ENCODE measurements around the gene TSPAN9. TPM values are rescaled to one million over a fixed set of nuclear protein-coding genes. Genes with fewer than 3 reads are reported as not detected.

Gene TSPAN9
- total RNA-seq, 4 donors from 2014 or later = 13.7 to 35.4 (median 26.7) TPM

GRCh38 chr12:3206536-3207072, 129.4 kb downstream of the TSPAN9 start:
- H3K4me3 ChIP-seq = no peak overlapping the region
- H3K27ac ChIP-seq (replicated peaks in 1 of 4) = no peak overlapping the region
- 92% methylated on average over 5 of the region's 5 CpGs for WGBS
- no peak for DNase-seq (ENCODE audit: extremely low spot score)
- peaks cover 24 to 52% (median 33%) of the 10 kb centered on the region in 4 donors for H3K4me1 ChIP-seq
- peaks cover 0 to 10% (median 0%) of the 10 kb centered on the region in 4 donors for H3K27me3 ChIP-seq
- intact Hi-C loops (cut with DNase I) = no loop called here
- H3K9me3 ChIP-seq = no peaks in the 10 kb centered on the region
- no peaks in the 10 kb centered on the region for H3K36me3 ChIP-seq
- TF ChIP-seq, protein P1, sequence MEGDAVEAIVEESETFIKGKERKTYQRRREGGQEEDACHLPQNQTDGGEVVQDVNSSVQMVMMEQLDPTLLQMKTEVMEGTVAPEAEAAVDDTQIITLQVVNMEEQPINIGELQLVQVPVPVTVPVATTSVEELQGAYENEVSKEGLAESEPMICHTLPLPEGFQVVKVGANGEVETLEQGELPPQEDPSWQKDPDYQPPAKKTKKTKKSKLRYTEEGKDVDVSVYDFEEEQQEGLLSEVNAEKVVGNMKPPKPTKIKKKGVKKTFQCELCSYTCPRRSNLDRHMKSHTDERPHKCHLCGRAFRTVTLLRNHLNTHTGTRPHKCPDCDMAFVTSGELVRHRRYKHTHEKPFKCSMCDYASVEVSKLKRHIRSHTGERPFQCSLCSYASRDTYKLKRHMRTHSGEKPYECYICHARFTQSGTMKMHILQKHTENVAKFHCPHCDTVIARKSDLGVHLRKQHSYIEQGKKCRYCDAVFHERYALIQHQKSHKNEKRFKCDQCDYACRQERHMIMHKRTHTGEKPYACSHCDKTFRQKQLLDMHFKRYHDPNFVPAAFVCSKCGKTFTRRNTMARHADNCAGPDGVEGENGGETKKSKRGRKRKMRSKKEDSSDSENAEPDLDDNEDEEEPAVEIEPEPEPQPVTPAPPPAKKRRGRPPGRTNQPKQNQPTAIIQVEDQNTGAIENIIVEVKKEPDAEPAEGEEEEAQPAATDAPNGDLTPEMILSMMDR (IDR thresholded peaks at IDR 0.05) = no peak
- TF ChIP-seq POLR2A (IDR thresholded peaks at IDR 0.05; ENCODE audit: low read depth) = no peak
- no peak for TF ChIP-seq EP300 (IDR thresholded peaks at IDR 0.05)

DNA sequence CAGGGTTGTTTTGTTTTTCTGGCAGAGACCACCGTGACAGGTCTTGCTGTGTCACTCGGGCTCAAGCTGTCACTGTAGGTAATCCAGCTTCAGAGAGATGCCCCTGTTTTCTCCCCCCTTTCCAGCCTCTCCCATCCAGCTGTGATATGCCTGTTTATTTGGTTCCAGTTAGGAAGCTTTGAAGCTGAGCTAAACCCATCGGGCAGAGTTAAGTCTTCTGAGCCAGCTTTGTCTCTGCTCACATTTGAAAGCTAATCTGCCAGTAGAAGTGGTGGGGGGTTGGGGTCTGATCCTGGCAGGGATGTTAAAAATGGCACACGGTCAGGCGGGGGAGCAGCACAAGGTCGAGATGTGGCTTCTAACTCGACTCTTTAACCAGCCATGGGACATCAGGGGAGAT, 130.0 kb downstream of the TSPAN9 start:
- Histone ChIP-seq H3K4me3 (no peak overlapping the region), H3K27me3 (peaks cover 0 to 7% (median 0%) of the 10 kb centered on the region in 4 donors), H3K27ac (replicated peaks in 1 of 4) (no peak overlapping the region), H3K9me3 (no peaks in the 10 kb centered on the region), H3K4me1 (peaks cover 21 to 48% (median 28%) of the 10 kb centered on the region in 4 donors), H3K36me3 (no peaks in the 10 kb centered on the region)
- intact Hi-C loops (cut with DNase I) = no loop called here
- TF ChIP-seq, protein P1 (IDR thresholded peaks at IDR 0.05) = no peak
- TF ChIP-seq POLR2A (IDR thresholded peaks at IDR 0.05; ENCODE audit: low read depth) (no peak), EP300 (IDR thresholded peaks at IDR 0.05) (no peak), POLR2AphosphoS5 (IDR thresholded peaks at IDR 0.05) (no peak)
- no peak for DNase-seq (ENCODE audit: extremely low spot score)
- WGBS = 93% methylated on average over 7 of the region's 7 CpGs

DNA sequence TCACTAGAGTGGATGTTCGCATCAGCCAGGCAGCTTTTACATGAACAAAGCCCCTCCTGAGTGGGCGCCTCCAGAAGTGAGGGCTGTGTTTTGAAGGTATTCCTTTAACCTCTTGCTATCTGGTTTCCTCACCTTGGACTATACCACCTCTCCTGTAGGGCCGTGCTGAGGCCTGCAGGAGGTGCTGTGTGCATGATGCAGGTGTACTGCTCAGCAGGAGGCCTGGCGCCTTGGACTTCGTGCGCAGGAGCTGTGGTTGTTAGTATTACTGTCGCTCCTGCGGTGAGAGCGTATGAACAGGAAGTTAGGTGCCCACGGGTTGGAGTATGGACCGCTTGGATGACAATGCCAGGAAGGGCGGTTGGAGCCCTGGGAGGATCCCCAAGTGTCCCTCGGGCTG, 130.7 kb downstream of the TSPAN9 start:
- H3K27me3 ChIP-seq = no peaks in the 10 kb centered on the region
- no peak overlapping the region for H3K4me3 ChIP-seq
- H3K4me1 ChIP-seq = peaks cover 14 to 41% (median 23%) of the 10 kb centered on the region in 4 donors
- no peak overlapping the region for H3K27ac ChIP-seq (replicated peaks in 1 of 4)
- no peak for TF ChIP-seq EP300 (IDR thresholded peaks at IDR 0.05)
- TF ChIP-seq POLR2A (IDR thresholded peaks at IDR 0.05; ENCODE audit: low read depth) = no peak
- TF ChIP-seq, protein P1 (IDR thresholded peaks at IDR 0.05) = no peak
- no peak for TF ChIP-seq POLR2AphosphoS5 (IDR thresholded peaks at IDR 0.05)
- no peak for DNase-seq (ENCODE audit: extremely low spot score)
- intact Hi-C loops (cut with DNase I) = no loop called here
- H3K9me3 ChIP-seq = no peaks in the 10 kb centered on the region
- no peaks in the 10 kb centered on the region for H3K36me3 ChIP-seq
- WGBS = 85% methylated on average over 13 of the region's 13 CpGs

DNA sequence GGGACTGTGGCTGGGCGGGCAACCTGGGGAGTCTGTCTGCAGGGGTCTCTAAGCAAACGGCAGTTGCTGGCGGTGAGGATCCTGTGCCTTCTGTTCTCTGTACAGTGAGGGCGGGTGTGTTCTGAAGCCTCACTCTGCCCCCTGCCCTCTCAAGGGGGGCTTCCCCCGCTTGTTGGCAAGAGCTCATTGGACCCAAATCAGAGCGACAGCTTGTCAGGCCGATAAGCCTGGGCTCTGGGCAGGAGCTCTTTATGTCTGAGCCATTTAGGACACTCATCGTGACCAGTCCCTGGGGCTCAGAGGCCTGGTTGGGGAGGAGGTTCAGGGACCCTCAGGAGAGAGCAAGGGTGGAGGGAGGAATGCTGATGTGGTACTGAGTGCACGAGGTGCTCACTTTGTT, 136.0 kb downstream of the TSPAN9 start:
- Histone ChIP-seq H3K36me3 (peaks cover 0 to 13% (median 5%) of the 10 kb centered on the region in 4 donors), H3K4me3 (no peak overlapping the region), H3K4me1 (peaks cover 12 to 35% (median 14%) of the 10 kb centered on the region in 4 donors), H3K27ac (replicated peaks in 1 of 4) (no peak overlapping the region), H3K9me3 (no peaks in the 10 kb centered on the region), H3K27me3 (no peaks in the 10 kb centered on the region)
- no peak for DNase-seq (ENCODE audit: extremely low spot score)
- intact Hi-C loops (cut with DNase I) = no loop called here
- TF ChIP-seq, protein P1 (IDR thresholded peaks at IDR 0.05) = no peak
- TF ChIP-seq EP300 (IDR thresholded peaks at IDR 0.05) (no peak), POLR2AphosphoS5 (IDR thresholded peaks at IDR 0.05) (no peak), POLR2A (IDR thresholded peaks at IDR 0.05; ENCODE audit: low read depth) (no peak)
- WGBS = 76% methylated on average over 4 of the region's 9 CpGs

GRCh38 chr12:3213768-3214167, 136.6 kb downstream of the TSPAN9 start:
- Histone ChIP-seq H3K4me3 (no peak overlapping the region), H3K27me3 (no peaks in the 10 kb centered on the region), H3K9me3 (no peaks in the 10 kb centered on the region), H3K36me3 (peaks cover 0 to 13% (median 5%) of the 10 kb centered on the region in 4 donors), H3K4me1 (peaks cover 18 to 41% (median 20%) of the 10 kb centered on the region in 4 donors), H3K27ac (replicated peaks in 1 of 4) (no peak overlapping the region)
- WGBS = 85% methylated on average over 3 of the region's 5 CpGs
- no peak for DNase-seq (ENCODE audit: extremely low spot score)
- intact Hi-C loops (cut with DNase I) = no loop called here
- TF ChIP-seq POLR2AphosphoS5 (IDR thresholded peaks at IDR 0.05) (no peak), POLR2A (IDR thresholded peaks at IDR 0.05; ENCODE audit: low read depth) (no peak), EP300 (IDR thresholded peaks at IDR 0.05) (no peak)
- TF ChIP-seq, protein P1 (IDR thresholded peaks at IDR 0.05) = no peak
